ENCODE measurements around the gene PCDHGA5.
A peak's percentile ranks its signal among the peaks of the same experiment; 100 is the strongest.
"Not testable (repeated sequence)": the region's sequence is repeated elsewhere in the genome, so short reads cannot be mapped to it uniquely, and the experiment has no call there.

PCDHGA5 gene

GRCh38 chr5:141363952-141364660 is at the start of gene PCDHGA5:
Gene PCDHGA5 (plus strand): TSS chr5:141364162. CDS start chr5:141364331, 169 bp downstream.
- DNase-seq (ENCODE audit: low spot score), result peak; percentile 54

- not testable (repeated sequence) for DNase-seq (ENCODE audit: low spot score)
Measured at GRCh38 chr5:141316963-141317362, 47.0 kb upstream of the PCDHGA5 start.

GRCh38 chr5:141319202-141319601 is 44.8 kb upstream of the PCDHGA5 start:
- DNase-seq (ENCODE audit: low spot score), result no peak

GRCh38 chr5:141319699-141320098 is 44.3 kb upstream of the PCDHGA5 start:
- DNase-seq (ENCODE audit: low spot score), result no peak

- DNase-seq (ENCODE audit: low spot score), result peak; percentile 98
Measured at GRCh38 chr5:141320225-141321169, 43.5 kb upstream of the PCDHGA5 start, which contains the start of gene TAF7. Gene TAF7 (minus strand): TSS chr5:141320784. CDS start chr5:141320044, 740 bp downstream.

GRCh38 chr5:141322261-141322660 is 41.7 kb upstream of the PCDHGA5 start:
- no peak for DNase-seq (ENCODE audit: low spot score)

- peak; percentile 88 for DNase-seq (ENCODE audit: low spot score)
Measured at GRCh38 chr5:141326088-141326854, 37.7 kb upstream of the PCDHGA5 start.

- no peak for DNase-seq (ENCODE audit: low spot score)
Measured at GRCh38 chr5:141328231-141328630, 35.7 kb upstream of the PCDHGA5 start.

- DNase-seq (ENCODE audit: low spot score), result peak; percentile 61
Measured at GRCh38 chr5:141330299-141331080, 33.5 kb upstream of the PCDHGA5 start, which contains the start of gene PCDHGA1. Gene PCDHGA1 (plus strand): TSS chr5:141330514.

GRCh38 chr5:141332571-141332970 is 31.4 kb upstream of the PCDHGA5 start:
- DNase-seq (ENCODE audit: low spot score), result not testable (repeated sequence)

- peak; percentile 55 for DNase-seq (ENCODE audit: low spot score)
Measured at GRCh38 chr5:141338538-141339306, 25.2 kb upstream of the PCDHGA5 start, which contains the start of gene PCDHGA2. Gene PCDHGA2 (plus strand): TSS chr5:141338760.

- not testable (repeated sequence) for DNase-seq (ENCODE audit: low spot score)
Measured at GRCh38 chr5:141340781-141341354, 23.1 kb upstream of the PCDHGA5 start.

- DNase-seq (ENCODE audit: low spot score), result no peak
Measured at GRCh38 chr5:141342773-141343172, 21.2 kb upstream of the PCDHGA5 start.

- DNase-seq (ENCODE audit: low spot score), result no peak
Measured at GRCh38 chr5:141343242-141343952, 20.6 kb upstream of the PCDHGA5 start, which contains the start of gene PCDHGA3. Gene PCDHGA3 (plus strand): TSS chr5:141343829. CDS start chr5:141344034, 205 bp downstream.

GRCh38 chr5:141343953-141344463 is 20.0 kb upstream of the PCDHGA5 start:
- DNase-seq (ENCODE audit: low spot score), result no peak

GRCh38 chr5:141345327-141345726 is 18.6 kb upstream of the PCDHGA5 start:
- no peak for DNase-seq (ENCODE audit: low spot score)

GRCh38 chr5:141346017-141346416 is 17.9 kb upstream of the PCDHGA5 start:
- not testable (repeated sequence) for DNase-seq (ENCODE audit: low spot score)

- peak; percentile 81 for DNase-seq (ENCODE audit: low spot score)
Measured at GRCh38 chr5:141349917-141350619, 13.9 kb upstream of the PCDHGA5 start, which contains the start of gene PCDHGB1. Gene PCDHGB1 (plus strand): TSS chr5:141350099. CDS start chr5:141350261, 162 bp downstream.

Measured in AG20443 (cell line).